Left ventricle myocardium inferior (tissue), 1 donor: ENCODE measurements around the gene WDR27. TPM values are rescaled to one million over a fixed set of nuclear protein-coding genes. Genes with fewer than 3 reads are reported as not detected.

ENCODE experiments used
- DNase-seq: peaks from one replicate; pipeline ENCODE4 v3.0.0-alpha.2; 2020
- H3K27ac ChIP-seq: fragments of 200-600 bp; replicated peaks from 2 replicates; pipeline ENCODE4 v1.8.0; 2021
- H3K27me3 ChIP-seq: fragments of 200-600 bp; 2 replicates; pipeline ENCODE4 v1.8.0; 2021; ENCODE audit warnings: low read depth
- H3K36me3 ChIP-seq: fragments of 200-600 bp; 2 replicates; pipeline ENCODE4 v1.8.0; 2021
- H3K4me1 ChIP-seq: fragments of 200-600 bp; 2 replicates; pipeline ENCODE4 v1.8.0; 2021
- H3K4me3 ChIP-seq: fragments of 200-600 bp; 2 replicates; pipeline ENCODE4 v1.8.0; 2021; ENCODE audit warnings: mild to moderate bottlenecking, moderate library complexity
- H3K9me3 ChIP-seq: fragments of 200-600 bp; replicated peaks from 2 replicates; pipeline ENCODE4 v1.8.0; 2021
- intact Hi-C: fragments of 100-400 bp; cut with micrococcal nuclease; formaldehyde crosslinking; loops from one replicate; pipeline ENCODE4 v1.11.0; 2022
- total RNA-seq: library from RNA; stranded (reverse); fragmentation: NEBNext Ultra II Directional; extraction: Animal tissue kit (Norgen Biotek cat#: 25700); gene quantifications from one replicate; pipeline ENCODE4 v1.2.1, GENCODE V29; 2021
- TF ChIP-seq, protein P1 (sequence below): fragments of 200-600 bp; IDR thresholded peaks from 2 replicates; pipeline ENCODE4 v1.8.0; 2021; ENCODE audit warnings: antibody characterized with exemption, mild to moderate bottlenecking, borderline replicate concordance
- donor health status: DM: no; HTN: yes; CAD: no; lungs with severe emphysema.

Gene WDR27
- total RNA-seq, 1 donor from 2014 or later, result 9.1 TPM

- intact Hi-C loops, result no loop called here
- Histone ChIP-seq H3K36me3 (no peaks in the 10 kb centered on the region), H3K4me1 (peaks cover 34% of the 10 kb centered on the region), H3K27ac (peak within 1 kb of the TSS; percentile 96), H3K27me3 (no peaks in the 10 kb centered on the region), H3K9me3 (no peaks in the 10 kb centered on the region), H3K4me3 (peak within 1 kb of the TSS; percentile 78)
- DNase-seq, result peak; percentile 53
- TF ChIP-seq, protein P1, sequence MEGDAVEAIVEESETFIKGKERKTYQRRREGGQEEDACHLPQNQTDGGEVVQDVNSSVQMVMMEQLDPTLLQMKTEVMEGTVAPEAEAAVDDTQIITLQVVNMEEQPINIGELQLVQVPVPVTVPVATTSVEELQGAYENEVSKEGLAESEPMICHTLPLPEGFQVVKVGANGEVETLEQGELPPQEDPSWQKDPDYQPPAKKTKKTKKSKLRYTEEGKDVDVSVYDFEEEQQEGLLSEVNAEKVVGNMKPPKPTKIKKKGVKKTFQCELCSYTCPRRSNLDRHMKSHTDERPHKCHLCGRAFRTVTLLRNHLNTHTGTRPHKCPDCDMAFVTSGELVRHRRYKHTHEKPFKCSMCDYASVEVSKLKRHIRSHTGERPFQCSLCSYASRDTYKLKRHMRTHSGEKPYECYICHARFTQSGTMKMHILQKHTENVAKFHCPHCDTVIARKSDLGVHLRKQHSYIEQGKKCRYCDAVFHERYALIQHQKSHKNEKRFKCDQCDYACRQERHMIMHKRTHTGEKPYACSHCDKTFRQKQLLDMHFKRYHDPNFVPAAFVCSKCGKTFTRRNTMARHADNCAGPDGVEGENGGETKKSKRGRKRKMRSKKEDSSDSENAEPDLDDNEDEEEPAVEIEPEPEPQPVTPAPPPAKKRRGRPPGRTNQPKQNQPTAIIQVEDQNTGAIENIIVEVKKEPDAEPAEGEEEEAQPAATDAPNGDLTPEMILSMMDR, result no peak
Measured at GRCh38 chr6:169724494-169725124, 22.8 kb upstream of the WDR27 start, which contains the start of gene PHF10. Gene PHF10 (minus strand): TSS chr6:169724500. CDS start chr6:169723931, 569 bp downstream.

DNA sequence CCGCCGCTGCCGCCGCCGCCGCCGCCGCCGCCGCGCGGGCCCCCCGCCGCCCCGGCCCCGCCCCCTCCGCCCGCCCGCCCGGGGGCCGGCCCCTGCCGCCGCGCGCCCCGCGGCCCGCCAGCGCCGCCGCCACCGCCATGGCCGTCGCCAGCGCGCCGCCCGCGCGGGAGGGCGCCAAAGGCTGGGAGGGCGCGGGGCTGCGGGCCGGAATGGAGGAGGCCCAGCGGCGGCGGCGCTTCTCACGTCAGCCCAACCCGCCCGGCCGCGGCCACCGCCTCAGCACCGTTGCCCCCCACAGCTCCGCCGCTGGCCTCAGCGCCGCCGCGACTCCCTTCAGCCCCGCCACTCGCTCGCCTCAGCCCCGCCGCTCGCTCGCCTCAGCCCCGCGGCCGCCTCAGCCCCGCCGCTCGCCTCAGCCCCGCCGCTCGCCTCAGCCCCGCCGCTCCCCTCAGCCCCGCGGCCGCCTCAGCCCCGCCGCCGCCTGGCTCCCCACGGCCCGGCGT, 22.2 kb upstream of the WDR27 start:
- Histone ChIP-seq H3K36me3 (no peaks in the 10 kb centered on the region), H3K4me1 (peaks cover 34% of the 10 kb centered on the region), H3K27ac (peak overlapping the region; percentile 96), H3K27me3 (no peaks in the 10 kb centered on the region), H3K4me3 (peak overlapping the region; percentile 78), H3K9me3 (no peaks in the 10 kb centered on the region)
- TF ChIP-seq, protein P1, result no peak
- intact Hi-C loops, result no loop called here
- peak; percentile 41 for DNase-seq

DNA sequence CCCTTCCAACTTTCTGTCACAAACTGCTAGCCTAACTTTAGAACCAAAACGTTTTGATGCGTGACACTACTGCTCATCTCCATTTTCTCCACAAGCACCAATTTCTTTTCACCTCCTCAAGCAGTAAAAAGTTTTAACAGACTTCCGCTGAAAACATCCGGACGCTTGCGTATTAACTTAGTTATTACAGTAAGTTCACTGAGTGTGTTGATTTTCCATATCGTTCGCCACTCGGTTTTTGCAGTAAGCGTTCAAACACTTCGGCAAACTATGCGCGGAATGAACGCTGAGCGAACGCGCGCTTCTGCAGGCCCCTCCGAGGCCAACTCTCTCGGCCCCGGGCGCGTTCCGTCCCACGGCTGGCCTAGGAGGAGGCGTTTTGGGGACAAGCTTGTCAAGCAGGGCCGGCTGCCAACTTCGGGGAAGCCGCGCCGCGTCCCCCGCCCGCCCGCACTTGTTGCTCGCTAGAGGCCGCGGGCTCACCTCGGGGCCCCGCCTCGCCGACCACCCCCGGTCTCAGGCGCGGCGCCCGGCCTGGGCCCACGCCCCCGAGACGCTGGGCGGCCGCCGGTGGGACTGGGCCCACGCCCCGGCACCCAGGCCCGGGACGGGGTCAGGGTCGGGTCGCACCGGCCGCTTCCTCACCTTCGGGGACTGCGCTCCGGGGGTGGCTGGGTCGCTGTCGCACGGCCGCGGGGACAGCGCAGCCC, 21.5 kb upstream of the WDR27 start:
- Histone ChIP-seq H3K27ac (peak overlapping the region; percentile 95), H3K4me3 (peak overlapping the region; percentile 78), H3K9me3 (no peaks in the 10 kb centered on the region), H3K4me1 (peaks cover 34% of the 10 kb centered on the region), H3K36me3 (peaks cover 3% of the 10 kb centered on the region), H3K27me3 (no peaks in the 10 kb centered on the region)
- peak; percentile 87 for DNase-seq
- intact Hi-C loops, result no loop called here
- TF ChIP-seq, protein P1, result no peak

DNA sequence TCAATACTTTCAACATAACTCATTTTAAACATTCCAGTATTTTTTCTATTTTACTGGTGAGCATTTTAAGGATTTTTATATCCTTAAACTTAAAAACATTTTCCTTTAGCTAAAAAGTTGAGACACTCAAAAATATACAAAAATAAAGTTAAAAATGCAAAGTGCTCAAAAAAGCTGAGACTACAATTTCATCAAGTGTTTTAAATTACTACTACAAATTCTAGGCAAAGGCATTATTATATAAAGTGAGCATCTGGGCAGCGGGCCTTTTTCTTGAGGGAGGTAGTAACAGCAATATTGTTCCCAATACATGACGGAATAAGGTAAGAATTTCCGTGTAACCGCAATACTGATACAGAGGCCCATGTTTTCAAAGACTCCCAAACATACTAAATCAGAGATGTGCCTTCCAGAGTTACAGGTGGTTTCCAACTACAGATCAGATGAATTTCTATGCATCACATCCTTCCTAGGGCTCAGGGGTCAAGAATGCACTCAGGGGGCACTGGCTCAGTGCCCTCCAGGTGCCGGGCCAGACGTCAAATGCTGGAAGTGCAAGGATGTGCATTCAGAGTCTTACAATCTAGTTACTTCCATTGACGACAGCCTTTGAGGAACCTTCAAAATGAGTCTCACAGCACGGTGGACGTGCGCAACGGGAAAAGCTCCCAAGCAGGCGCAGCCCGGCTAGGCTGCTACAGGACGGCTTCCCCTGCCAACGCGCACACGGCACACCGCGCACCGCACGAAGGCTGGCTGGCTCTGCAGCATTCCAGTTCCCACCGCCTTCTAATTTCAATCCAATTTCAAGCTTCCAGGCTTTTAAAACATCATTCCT, 20.8 kb upstream of the WDR27 start:
- H3K36me3 ChIP-seq, result peaks cover 7% of the 10 kb centered on the region
- peak overlapping the region; percentile 95 for H3K27ac ChIP-seq
- H3K27me3 ChIP-seq, result no peaks in the 10 kb centered on the region
- H3K4me1 ChIP-seq, result peaks cover 34% of the 10 kb centered on the region
- TF ChIP-seq, protein P1, result peak; percentile 3
- H3K4me3 ChIP-seq, result peak overlapping the region; percentile 78
- DNase-seq, result peak; percentile 42
- intact Hi-C loops, result no loop called here
- H3K9me3 ChIP-seq, result no peaks in the 10 kb centered on the region

DNA sequence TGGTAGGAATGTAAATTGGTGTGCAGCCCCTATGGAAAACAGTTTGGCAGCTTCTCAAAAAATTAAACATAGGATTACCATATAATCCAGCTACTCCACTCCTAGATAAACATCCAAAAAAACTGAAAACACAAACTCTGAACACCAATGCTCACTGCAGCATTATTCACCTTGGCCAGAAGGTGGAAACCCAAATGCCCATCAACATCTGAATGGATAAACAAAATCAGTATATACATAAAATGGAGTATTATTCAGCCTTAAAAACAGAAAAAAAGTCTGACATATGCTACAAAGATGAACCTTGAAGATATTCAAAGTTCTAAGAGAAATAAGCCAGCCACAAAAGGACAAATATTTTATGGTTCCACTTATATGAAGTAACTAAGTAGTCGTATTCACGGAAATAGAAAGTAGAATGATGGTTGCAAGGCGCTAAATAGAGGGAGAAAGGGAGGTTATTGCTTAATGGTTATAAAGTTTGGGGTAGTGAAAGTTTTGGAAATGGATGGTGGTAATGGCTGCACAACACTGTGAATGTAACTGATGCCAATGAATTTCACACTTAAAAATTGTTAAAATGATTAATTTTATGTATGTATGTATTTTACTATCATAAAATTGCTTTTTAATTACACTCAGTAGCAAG, 18.5 kb upstream of the WDR27 start:
- intact Hi-C loops, result no loop called here
- H3K9me3 ChIP-seq, result no peaks in the 10 kb centered on the region
- no peak overlapping the region for H3K4me3 ChIP-seq
- no peak overlapping the region for H3K27ac ChIP-seq
- H3K4me1 ChIP-seq, result peaks cover 32% of the 10 kb centered on the region
- DNase-seq, result no peak
- H3K36me3 ChIP-seq, result peaks cover 29% of the 10 kb centered on the region
- TF ChIP-seq, protein P1, result no peak
- H3K27me3 ChIP-seq, result no peaks in the 10 kb centered on the region
